ENCODE measurements around the gene MYL12B.

- TF ChIP-seq CTCF (conservative IDR thresholded peaks at IDR 0.05; ENCODE audit: low read length) (no peak), EZH2phosphoT487 (IDR thresholded peaks at IDR 0.05; ENCODE audit: borderline replicate concordance, low read depth, low read length) (no peak)
Observed at GRCh38 chr18:3269241-3269913, 7.4 kb downstream of the MYL12B start.

All from OCI-LY7 (cell line).